GM19463 (cell line): Measurements from ENCODE around the gene SLC15A3.

Source experiments
- ATAC-seq: cut with Tn5 transposase; IDR thresholded peaks from one replicate; pipeline ENCODE4 v1.9.1; 2021; ENCODE audit warnings: mild to moderate bottlenecking, moderate library complexity; ENCODE audit not compliant: unreplicated experiment

The SLC15A3 gene

GRCh38 chr11:60951904-60952741, at the start of gene SLC15A3:
Gene SLC15A3 (minus strand): TSS chr11:60952176. CDS start chr11:60951551, 625 bp downstream.
- ATAC-seq, result peak; percentile 62

GRCh38 chr11:61000426-61000825, 48.5 kb upstream of the SLC15A3 start:
- no peak for ATAC-seq

- no peak for ATAC-seq
Measured at GRCh38 chr11:60996381-60997138, 44.6 kb upstream of the SLC15A3 start.

- ATAC-seq, result no peak
Measured at GRCh38 chr11:60995798-60996197, 43.8 kb upstream of the SLC15A3 start.

- no peak for ATAC-seq
Measured at GRCh38 chr11:60994541-60995080, 42.6 kb upstream of the SLC15A3 start.

- ATAC-seq, result no peak
Measured at GRCh38 chr11:60993615-60994014, 41.6 kb upstream of the SLC15A3 start.

GRCh38 chr11:60992842-60993409, 41.0 kb upstream of the SLC15A3 start:
- no peak for ATAC-seq

- no peak for ATAC-seq
Measured at GRCh38 chr11:60991457-60991856, 39.5 kb upstream of the SLC15A3 start.

- ATAC-seq, result no peak
Measured at GRCh38 chr11:60989093-60989650, 37.2 kb upstream of the SLC15A3 start.

- ATAC-seq, result no peak
Measured at GRCh38 chr11:60988658-60989057, 36.7 kb upstream of the SLC15A3 start.

- ATAC-seq, result no peak
Measured at GRCh38 chr11:60987577-60988277, 35.8 kb upstream of the SLC15A3 start.

GRCh38 chr11:60985991-60986915, 34.3 kb upstream of the SLC15A3 start:
- no peak for ATAC-seq

GRCh38 chr11:60985501-60985900, 33.5 kb upstream of the SLC15A3 start:
- ATAC-seq, result no peak

GRCh38 chr11:60984636-60985035, 32.7 kb upstream of the SLC15A3 start:
- ATAC-seq, result no peak

GRCh38 chr11:60984149-60984548, 32.2 kb upstream of the SLC15A3 start:
- ATAC-seq, result no peak

- no peak for ATAC-seq
Measured at GRCh38 chr11:60982184-60982583, 30.2 kb upstream of the SLC15A3 start.

- no peak for ATAC-seq
Measured at GRCh38 chr11:60981515-60981914, 29.5 kb upstream of the SLC15A3 start.

- ATAC-seq, result no peak
Measured at GRCh38 chr11:60978546-60979380, 26.8 kb upstream of the SLC15A3 start.

GRCh38 chr11:60977836-60978235, 25.9 kb upstream of the SLC15A3 start:
- no peak for ATAC-seq
